Motor neuron (in vitro differentiated cells): Measurements from ENCODE around the gene TINAGL1. TPM values are rescaled to one million over a fixed set of nuclear protein-coding genes. Genes with fewer than 3 reads are reported as not detected.

ENCODE experiments used
- ATAC-seq, 8 experiments: fragments of 200-7000 bp; cut with Tn5 transposase; replicated peaks in 6 of 8; 2 replicates each; pipeline ENCODE4 v1.8.0; 2021; ENCODE audit warnings: mild to moderate bottlenecking in 8 of 8, moderate library complexity in 8 of 8
- H3K27ac ChIP-seq, 2 donors: fragments of 250-450 bp; sonication (Bioruptor Pico); 2 replicates each; pipeline ENCODE4 v1.9.0; 2021; ENCODE audit warnings: antibody characterized with exemption in 2 of 2, mild to moderate bottlenecking in 2 of 2, moderate library complexity in 1 of 2
- H3K4me1 ChIP-seq, 2 donors: fragments of 250-450 bp; sonication (Bioruptor Pico); replicated peaks in 1 of 2; 2 replicates each; pipeline ENCODE4 v1.6.1; 2021; ENCODE audit warnings: antibody characterized with exemption in 2 of 2, mild to moderate bottlenecking in 2 of 2, moderate library complexity in 1 of 2
- H3K4me3 ChIP-seq, 5 donors: fragments of 250-450 bp; sonication (Bioruptor Pico); 2 replicates each; pipeline ENCODE4 v1.9.0; 2021; ENCODE audit warnings: antibody characterized with exemption in 5 of 5, mild to moderate bottlenecking in 5 of 5, moderate library complexity in 4 of 5
- WGBS, 10 experiments: fragments of 450-650 bp; shearing (Covaris generic); methylation state at CpG; one replicate each; pipeline ENCODE4 v1.0.0; 2022; 5-methylcytosine and 5-hydroxymethylcytosine counted together
- in situ Hi-C, 9 experiments: fragments of 400-800 bp; cut with MboI; loops; one replicate each; pipeline ENCODE4 v1.15.0; 2021; ENCODE audit warnings: low sequenced_read_pairs in 9 of 9, low pct_unique_long_range_greater_than_20kb in 2 of 9; ENCODE audit not compliant: unreplicated experiment in 9 of 9
- total RNA-seq, 8 experiments: library from RNA; unstranded; fragments of 300-600 nt; gene quantifications; 2 replicates each; pipeline versions ENCODE4 v1.2.3 to v1.2.4, GENCODE V29; 2022

The TINAGL1 gene
- total RNA-seq, 8 experiments from 2014 or later: 0.11 to 120 (median 1.7) TPM; not detected in 1

DNA sequence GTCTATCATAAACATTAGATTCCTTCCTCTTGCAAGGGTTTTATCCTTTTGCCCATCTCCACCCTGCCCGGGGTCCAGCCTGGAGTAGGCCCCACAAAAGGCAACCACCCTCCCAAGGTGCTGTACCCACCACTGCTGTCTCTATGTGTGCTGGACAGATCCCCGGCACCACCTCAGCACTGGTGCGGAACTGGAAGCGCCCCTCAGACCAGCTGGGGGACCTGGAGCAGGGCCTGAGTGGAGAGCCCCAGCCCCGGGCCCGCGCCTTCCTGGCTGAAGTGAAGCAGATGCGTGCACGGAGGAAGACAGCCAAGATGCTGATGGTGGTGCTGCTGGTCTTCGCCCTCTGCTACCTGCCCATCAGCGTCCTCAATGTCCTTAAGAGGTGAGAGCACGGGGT lies 47.0 kb downstream of the TINAGL1 start:
- Histone ChIP-seq H3K27ac (no peak overlapping the region), H3K4me1 (peaks cover 6 to 17% of the 10 kb centered on the region in 2 donors), H3K4me3 (no peak overlapping the region)
- 50 to 97% (median 90%) methylated on average over 1 to 11 of the region's 12 CpGs; no CpG with 5 or more reads in 5 of the 10 experiments for whole genome bisulfite sequencing, 10 experiments
- in situ Hi-C loops: no loop called here
- ATAC-seq: no peak

DNA sequence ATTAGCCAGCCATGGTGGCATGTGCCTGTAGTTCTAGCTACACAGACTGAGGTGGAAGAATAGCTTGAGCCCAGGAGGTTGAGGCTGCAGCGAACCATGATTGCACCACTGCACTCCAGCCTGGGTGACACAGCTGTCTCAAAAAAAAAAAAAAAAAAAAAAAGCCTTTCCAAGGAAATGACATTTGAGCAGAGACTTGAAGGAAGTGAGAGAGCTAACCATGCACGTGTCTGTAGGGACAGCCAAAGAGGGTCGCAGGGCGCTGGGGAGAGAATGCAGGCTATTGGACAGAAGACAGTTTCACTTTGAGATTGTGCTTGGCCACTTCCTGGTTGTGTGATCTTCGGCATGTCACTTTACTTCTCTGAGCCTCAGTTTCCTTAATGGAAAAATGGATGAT lies 48.0 kb downstream of the TINAGL1 start:
- in situ Hi-C loops: no loop called here
- Histone ChIP-seq H3K4me3 (no peak overlapping the region), H3K4me1 (peaks cover 6 to 17% of the 10 kb centered on the region in 2 donors), H3K27ac (no peak overlapping the region)
- no peak for ATAC-seq
- WGBS, 10 experiments: 43 to 100% (median 87%) methylated on average over 1 to 5 of the region's 5 CpGs

DNA sequence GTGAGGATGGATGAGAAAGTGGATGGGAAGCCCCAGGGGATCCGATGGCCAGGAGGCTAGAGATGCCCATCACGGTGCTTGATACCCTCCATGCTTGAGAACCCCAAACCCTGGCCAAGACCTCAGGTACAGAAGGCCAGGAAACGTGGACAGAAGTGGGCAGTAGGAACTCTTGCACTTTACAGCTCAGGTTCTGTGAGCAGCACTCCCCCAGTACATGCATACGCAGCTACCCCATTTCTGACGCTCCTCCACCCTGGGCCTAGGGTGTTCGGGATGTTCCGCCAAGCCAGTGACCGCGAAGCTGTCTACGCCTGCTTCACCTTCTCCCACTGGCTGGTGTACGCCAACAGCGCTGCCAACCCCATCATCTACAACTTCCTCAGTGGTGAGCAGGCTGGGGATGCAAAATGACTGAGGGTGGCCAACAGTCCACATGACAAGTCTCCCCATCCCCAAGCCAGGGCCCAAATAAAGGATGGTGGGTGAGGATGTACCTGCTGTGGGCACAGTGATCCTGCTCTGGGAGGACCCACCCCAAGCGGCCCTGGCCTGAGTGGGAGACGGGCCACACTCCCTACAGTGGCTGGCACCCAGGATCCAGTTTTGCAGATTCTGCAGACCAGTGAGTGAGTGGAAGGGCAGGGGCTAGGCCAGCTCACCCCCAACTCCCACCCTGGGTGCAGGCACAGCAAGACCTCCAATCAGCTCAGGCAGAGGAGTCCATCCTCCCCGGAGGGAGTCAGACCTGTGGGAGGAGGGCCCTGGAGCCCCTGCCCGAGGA lies 48.6 kb downstream of the TINAGL1 start:
- H3K27ac ChIP-seq: no peak overlapping the region
- WGBS, 10 experiments: 76 to 100% (median 92%) methylated on average over 3 to 12 of the region's 16 CpGs; no CpG with 5 or more reads in 3 of the 10 experiments
- H3K4me1 ChIP-seq: peaks cover 6 to 17% of the 10 kb centered on the region in 2 donors
- peak in 2 of 8 experiments; percentile 2 to 3 for ATAC-seq
- in situ Hi-C loops: no loop called here
- H3K4me3 ChIP-seq: no peak overlapping the region

GRCh38 chr1:31625561-31626222 lies 49.4 kb downstream of the TINAGL1 start:
- WGBS, 10 experiments: 0 to 96% (median 47%) methylated on average over 1 to 3 of the region's 4 CpGs; no CpG with 5 or more reads in 6 of the 10 experiments
- peak; percentile 7 to 70 (median 40) for ATAC-seq
- in situ Hi-C loops: no loop called here

DNA sequence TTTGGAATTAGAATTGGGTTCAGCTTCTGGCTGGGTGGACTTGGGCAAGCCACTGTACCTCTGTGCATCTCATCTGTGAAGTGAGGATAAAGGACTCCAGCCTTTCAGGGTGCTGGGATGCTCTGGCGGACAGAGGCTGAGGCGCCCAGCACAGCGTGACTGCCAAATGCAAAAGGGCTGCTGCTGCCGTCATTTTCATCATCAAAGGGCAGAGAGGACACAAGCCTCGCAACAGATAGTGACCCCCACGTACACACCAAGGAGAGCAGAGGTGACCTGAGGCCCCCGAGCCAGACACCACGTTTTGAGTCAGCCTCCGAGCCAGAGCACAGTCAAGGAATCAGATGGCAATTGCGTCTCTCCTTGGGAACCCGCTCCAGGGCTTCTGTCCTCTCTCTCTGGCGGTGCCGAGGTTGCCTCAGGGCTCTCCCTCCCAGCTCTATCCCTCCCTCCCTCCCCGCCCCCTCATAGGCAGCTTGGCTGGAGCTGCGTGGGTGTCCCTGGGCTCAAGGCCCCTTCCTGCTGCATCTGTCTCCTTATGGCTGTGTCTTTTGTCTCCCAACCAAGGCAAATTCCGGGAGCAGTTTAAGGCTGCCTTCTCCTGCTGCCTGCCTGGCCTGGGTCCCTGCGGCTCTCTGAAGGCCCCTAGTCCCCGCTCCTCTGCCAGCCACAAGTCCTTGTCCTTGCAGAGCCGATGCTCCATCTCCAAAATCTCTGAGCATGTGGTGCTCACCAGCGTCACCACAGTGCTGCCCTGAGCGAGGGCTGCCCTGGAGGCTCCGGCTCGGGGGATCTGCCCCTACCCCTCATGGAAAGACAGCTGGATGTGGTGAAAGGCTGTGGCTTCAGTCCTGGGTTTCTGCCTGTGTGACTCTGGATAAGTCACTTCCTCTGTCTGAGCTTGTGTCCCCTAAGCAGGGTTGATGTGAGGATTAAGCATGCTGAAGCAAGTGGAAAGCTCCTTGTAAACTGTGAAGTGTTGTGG lies 50.2 kb downstream of the TINAGL1 start:
- Histone ChIP-seq H3K27ac (peak overlapping the region; percentile 33 to 37), H3K4me3 (no peak overlapping the region), H3K4me1 (peaks cover 6 to 17% of the 10 kb centered on the region in 2 donors)
- ATAC-seq: peak; percentile 28 to 74 (median 62)
- 45 to 71% (median 54%) methylated on average over 3 to 8 of the region's 23 CpGs; no CpG with 5 or more reads in 5 of the 10 experiments for WGBS, 10 experiments
- in situ Hi-C loops: no loop called here

More at GRCh38 chr1:31625561-31626222, 49.4 kb downstream of the TINAGL1 start:
- Histone ChIP-seq H3K4me3 (no peak overlapping the region), H3K27ac (peak overlapping the region in 1 of 2 donors; percentile 33), H3K4me1 (peaks cover 6 to 17% of the 10 kb centered on the region in 2 donors)

DNA sequence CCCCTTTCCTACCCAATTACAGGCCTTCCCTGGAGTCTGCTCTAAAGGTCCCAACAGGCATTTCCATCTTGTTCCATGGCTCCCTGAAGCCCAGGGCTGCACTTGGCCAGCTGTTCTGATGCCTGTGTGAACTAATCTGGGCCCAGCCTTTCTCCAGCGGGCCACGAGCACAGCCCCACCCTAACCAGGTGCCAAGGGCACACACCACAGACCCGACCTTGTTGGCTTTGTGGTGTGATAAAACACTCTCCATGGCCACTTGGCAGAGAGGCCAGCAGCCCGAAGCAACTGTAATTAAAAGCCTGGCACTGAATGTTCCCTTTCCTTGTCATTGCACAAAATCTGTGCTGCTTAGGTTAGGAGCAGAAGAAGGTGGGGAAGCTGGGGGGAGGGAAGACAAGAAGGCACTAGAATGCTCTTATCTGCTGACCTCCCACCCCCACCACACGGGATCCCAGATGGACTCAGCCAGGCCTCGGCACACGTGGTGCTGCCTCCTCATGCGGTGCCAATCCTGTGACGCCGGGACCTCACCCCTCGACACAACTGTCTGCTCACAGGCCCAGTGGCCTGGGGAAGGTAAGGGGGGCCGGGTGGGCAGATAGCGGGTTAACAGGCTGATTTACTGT lies 51.1 kb downstream of the TINAGL1 start:
- peak overlapping the region in 1 of 2 donors; percentile 17 for H3K27ac ChIP-seq
- ATAC-seq: peak in 1 of 8 experiments; percentile 9
- H3K4me1 ChIP-seq: peaks cover 6 to 17% of the 10 kb centered on the region in 2 donors
- no peak overlapping the region for H3K4me3 ChIP-seq
- WGBS, 10 experiments: 63 to 92% (median 72%) methylated on average over 2 to 12 of the region's 13 CpGs; no CpG with 5 or more reads in 4 of the 10 experiments
- in situ Hi-C loops: no loop called here

GRCh38 chr1:31627930-31628559 lies 51.7 kb downstream of the TINAGL1 start:
- no peak for ATAC-seq
- WGBS, 10 experiments: 52 to 92% (median 81%) methylated on average over 2 to 10 of the region's 11 CpGs; no CpG with 5 or more reads in 5 of the 10 experiments
- peak overlapping the region in 1 of 2 donors; percentile 17 for H3K27ac ChIP-seq
- H3K4me3 ChIP-seq: no peak overlapping the region
- in situ Hi-C loops: no loop called here
- H3K4me1 ChIP-seq: peaks cover 6 to 17% of the 10 kb centered on the region in 2 donors

DNA sequence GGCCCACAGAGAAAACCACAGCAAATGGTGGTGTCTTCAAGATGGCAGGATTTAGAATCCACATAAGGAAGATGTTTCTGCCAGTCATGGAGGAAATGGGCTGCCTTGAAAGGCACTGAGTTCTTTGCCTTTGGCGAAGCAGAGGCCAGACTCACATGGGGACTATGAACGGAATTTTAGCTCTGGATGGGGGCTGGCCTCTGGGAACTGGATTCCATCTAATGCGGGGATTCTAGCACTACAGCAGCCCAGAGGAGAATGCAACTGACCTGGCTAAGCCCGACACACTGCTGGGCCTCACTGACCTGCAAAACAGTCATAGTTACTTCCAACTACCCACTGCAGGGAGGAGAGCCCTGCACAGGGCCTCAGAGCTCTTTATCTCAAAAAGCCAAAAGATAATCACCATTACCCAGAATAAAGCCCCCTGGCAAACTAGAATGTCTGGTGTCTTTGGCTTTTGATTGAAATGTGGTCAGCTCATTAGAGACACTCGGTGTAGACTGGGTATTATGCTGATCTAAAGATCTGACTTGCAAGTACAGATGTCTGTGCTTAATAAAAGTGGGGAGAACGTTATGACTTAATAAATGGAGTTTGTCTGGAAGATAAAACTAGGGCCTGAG lies 52.7 kb downstream of the TINAGL1 start:
- Histone ChIP-seq H3K4me3 (no peak overlapping the region), H3K27ac (no peak overlapping the region), H3K4me1 (peaks cover 6 to 17% of the 10 kb centered on the region in 2 donors)
- WGBS, 10 experiments: 58 to 100% (median 93%) methylated on average over 1 to 6 of the region's 6 CpGs; no CpG with 5 or more reads in 2 of the 10 experiments
- ATAC-seq: no peak
- in situ Hi-C loops: no loop called here

GRCh38 chr1:31632649-31633048 lies 56.3 kb downstream of the TINAGL1 start:
- in situ Hi-C loops: no loop called here
- ATAC-seq: no peak
- WGBS, 10 experiments: 91 to 100% (median 100%) methylated on average over 1 to 3 of the region's 3 CpGs; no CpG with 5 or more reads in 7 of the 10 experiments

DNA sequence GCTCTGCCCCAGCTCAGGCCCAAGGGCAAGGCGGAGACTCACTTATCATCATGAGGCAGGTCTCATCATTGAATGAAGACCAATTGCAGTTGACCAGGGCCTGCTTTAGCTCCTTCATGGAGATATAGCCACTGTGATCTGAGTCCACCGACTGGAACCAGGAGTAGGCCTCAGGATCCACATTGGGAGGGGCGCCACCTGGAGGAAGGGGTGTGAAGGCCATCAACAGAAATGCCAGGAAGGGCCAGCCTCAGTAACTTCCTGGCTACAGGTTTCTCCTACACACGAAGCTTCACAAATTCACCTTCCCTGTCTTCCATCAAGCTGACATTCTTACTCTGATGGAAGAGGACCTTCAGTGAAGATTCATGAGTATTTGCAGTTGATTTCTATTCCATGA lies 56.8 kb downstream of the TINAGL1 start:
- H3K27ac ChIP-seq: no peak overlapping the region
- in situ Hi-C loops: no loop called here
- ATAC-seq: peak in 1 of 8 experiments; percentile 13
- H3K4me1 ChIP-seq: peaks cover 0 to under 1% of the 10 kb centered on the region in 2 donors
- H3K4me3 ChIP-seq: no peak overlapping the region
- WGBS, 10 experiments: 60 to 100% (median 85%) methylated on average over 1 to 4 of the region's 4 CpGs; no CpG with 5 or more reads in 4 of the 10 experiments

More at GRCh38 chr1:31632649-31633048, 56.3 kb downstream of the TINAGL1 start:
- no peak overlapping the region for H3K4me3 ChIP-seq
- peaks cover 0 to 6% of the 10 kb centered on the region in 2 donors for H3K4me1 ChIP-seq
- H3K27ac ChIP-seq: no peak overlapping the region
